DND-41 (cell line): ENCODE data around the gene STRIP1.

Source experiments
- CTCF ChIP-seq: IDR thresholded peaks from 2 replicates; pipeline ENCODE4 v1.5.1; 2012; ENCODE audit warnings: borderline replicate concordance, low read length, moderate library complexity, mild to moderate bottlenecking; ENCODE audit not compliant: poor library complexity, severe bottlenecking; ENCODE audit errors: extremely low read depth
- EZH2 ChIP-seq: IDR thresholded peaks from 3 replicates; pipeline ENCODE4 v1.6.1; 2012; ENCODE audit warnings: borderline replicate concordance, low read depth, mild to moderate bottlenecking, moderate library complexity, low read length, inconsistent platforms; ENCODE audit not compliant: severe bottlenecking

- TF ChIP-seq CTCF (no peak), EZH2 (no peak)
Measured at GRCh38 chr1:109989506-109990301, 44.7 kb upstream of the STRIP1 start.
